Memory B cell (primary cell): ENCODE results near the gene CFAP299.
"Not testable (repeated sequence)": the region's sequence is repeated elsewhere in the genome, so short reads cannot be mapped to it uniquely, and the experiment has no call there.

Experiments
- ATAC-seq: fragments of 150-1000 bp; cut with Tn5 transposase; 2 replicates; pipeline ENCODE4 v1.10.0; 2021; ENCODE audit warnings: low read depth, mild to moderate bottlenecking, moderate library complexity
- DNase-seq, 2 donors: peaks; one replicate each; pipeline ENCODE4 v3.0.0; 2022; ENCODE audit warnings: low spot score in 2 of 2
- H3K27ac Mint-ChIP-seq: one replicate; pipeline ENCODE4 v1.8.0; 2022; ENCODE audit warnings: mild to moderate bottlenecking, moderate library complexity, mixed read lengths
- H3K27me3 Mint-ChIP-seq: one replicate; pipeline ENCODE4 v1.8.0; 2022; ENCODE audit warnings: mixed read lengths
- H3K36me3 Mint-ChIP-seq: one replicate; pipeline ENCODE4 v1.8.0; 2022; ENCODE audit warnings: mild to moderate bottlenecking, mixed read lengths
- H3K4me1 Mint-ChIP-seq: one replicate; pipeline ENCODE4 v1.8.0; 2022; ENCODE audit warnings: mixed read lengths
- H3K4me3 Mint-ChIP-seq: one replicate; pipeline ENCODE4 v1.8.0; 2022; ENCODE audit warnings: mild to moderate bottlenecking, moderate library complexity, mixed read lengths
- H3K9me3 Mint-ChIP-seq: one replicate; pipeline ENCODE4 v1.8.0; 2022; ENCODE audit warnings: mixed read lengths

Gene CFAP299

GRCh38 chr4:80709082-80709869 lies 373.7 kb downstream of the CFAP299 start:
- Mint-ChIP-seq H3K4me3 (no peak overlapping the region), H3K27me3 (peaks cover 1% of the 10 kb centered on the region), H3K9me3 (no peaks in the 10 kb centered on the region), H3K36me3 (no peaks in the 10 kb centered on the region), H3K4me1 (no peaks in the 10 kb centered on the region), H3K27ac (no peak overlapping the region)
- ATAC-seq, result no peak
- no peak for DNase-seq

- Mint-ChIP-seq H3K27ac (no peak overlapping the region), H3K27me3 (peaks cover 1% of the 10 kb centered on the region), H3K36me3 (no peaks in the 10 kb centered on the region), H3K4me1 (no peaks in the 10 kb centered on the region), H3K9me3 (no peaks in the 10 kb centered on the region), H3K4me3 (no peak overlapping the region)
- DNase-seq (no peak), ATAC-seq (no peak)
These were observed 375.4 kb downstream of the CFAP299 start for GRCh38 chr4:80710748-80711451.

- DNase-seq (no peak), ATAC-seq (no peak)
- Mint-ChIP-seq H3K4me3 (no peak overlapping the region), H3K9me3 (no peaks in the 10 kb centered on the region), H3K4me1 (no peaks in the 10 kb centered on the region), H3K27ac (no peak overlapping the region), H3K36me3 (no peaks in the 10 kb centered on the region), H3K27me3 (peaks cover 1% of the 10 kb centered on the region)
These were observed 376.4 kb downstream of the CFAP299 start for GRCh38 chr4:80711956-80712355.

GRCh38 chr4:80713409-80713808 lies 377.9 kb downstream of the CFAP299 start:
- DNase-seq (no peak), ATAC-seq (no peak)
- H3K4me1 Mint-ChIP-seq, result no peaks in the 10 kb centered on the region
- H3K27ac Mint-ChIP-seq, result no peak overlapping the region
- H3K9me3 Mint-ChIP-seq, result peaks cover 2% of the 10 kb centered on the region
- H3K4me3 Mint-ChIP-seq, result no peak overlapping the region
- H3K27me3 Mint-ChIP-seq, result peaks cover 3% of the 10 kb centered on the region
- H3K36me3 Mint-ChIP-seq, result no peaks in the 10 kb centered on the region

- peaks cover 1% of the 10 kb centered on the region for H3K27me3 Mint-ChIP-seq
- no peak for ATAC-seq
- no peaks in the 10 kb centered on the region for H3K4me1 Mint-ChIP-seq
- H3K4me3 Mint-ChIP-seq, result no peak overlapping the region
- DNase-seq, result no peak
- H3K9me3 Mint-ChIP-seq, result peaks cover 14% of the 10 kb centered on the region
- H3K36me3 Mint-ChIP-seq, result no peaks in the 10 kb centered on the region
- no peak overlapping the region for H3K27ac Mint-ChIP-seq
These were observed 381.7 kb downstream of the CFAP299 start for GRCh38 chr4:80717204-80717603.

- Mint-ChIP-seq H3K4me3 (no peak overlapping the region), H3K9me3 (peaks cover 2% of the 10 kb centered on the region), H3K27me3 (no peaks in the 10 kb centered on the region), H3K27ac (no peak overlapping the region), H3K36me3 (no peaks in the 10 kb centered on the region), H3K4me1 (no peaks in the 10 kb centered on the region)
- DNase-seq (no peak), ATAC-seq (no peak)
These were observed 390.9 kb downstream of the CFAP299 start for GRCh38 chr4:80726471-80726870.

GRCh38 chr4:80730158-80730557 lies 394.6 kb downstream of the CFAP299 start:
- no peaks in the 10 kb centered on the region for H3K36me3 Mint-ChIP-seq
- DNase-seq, result no peak
- H3K4me3 Mint-ChIP-seq, result no peak overlapping the region
- no peak for ATAC-seq
- no peaks in the 10 kb centered on the region for H3K4me1 Mint-ChIP-seq
- H3K27ac Mint-ChIP-seq, result no peak overlapping the region
- H3K27me3 Mint-ChIP-seq, result no peaks in the 10 kb centered on the region
- no peaks in the 10 kb centered on the region for H3K9me3 Mint-ChIP-seq

- Mint-ChIP-seq H3K27ac (no peak overlapping the region), H3K4me3 (no peak overlapping the region), H3K9me3 (no peaks in the 10 kb centered on the region), H3K4me1 (no peaks in the 10 kb centered on the region), H3K27me3 (no peaks in the 10 kb centered on the region), H3K36me3 (no peaks in the 10 kb centered on the region)
- DNase-seq (no peak), ATAC-seq (no peak)
These were observed 395.9 kb downstream of the CFAP299 start for GRCh38 chr4:80731436-80731835.

GRCh38 chr4:80732010-80732409 lies 396.5 kb downstream of the CFAP299 start:
- Mint-ChIP-seq H3K4me3 (no peak overlapping the region), H3K36me3 (no peaks in the 10 kb centered on the region), H3K27ac (no peak overlapping the region), H3K4me1 (no peaks in the 10 kb centered on the region), H3K27me3 (no peaks in the 10 kb centered on the region), H3K9me3 (no peaks in the 10 kb centered on the region)
- ATAC-seq (no peak), DNase-seq (no peak)

- peaks cover 12% of the 10 kb centered on the region for H3K9me3 Mint-ChIP-seq
- no peaks in the 10 kb centered on the region for H3K4me1 Mint-ChIP-seq
- ATAC-seq (no peak), DNase-seq (no peak)
- H3K27me3 Mint-ChIP-seq, result no peaks in the 10 kb centered on the region
- no peak overlapping the region for H3K4me3 Mint-ChIP-seq
- H3K36me3 Mint-ChIP-seq, result no peaks in the 10 kb centered on the region
- H3K27ac Mint-ChIP-seq, result no peak overlapping the region
These were observed 404.8 kb downstream of the CFAP299 start for GRCh38 chr4:80740375-80740774.

- not testable (repeated sequence) for H3K4me3 Mint-ChIP-seq, H3K27ac Mint-ChIP-seq, H3K36me3 Mint-ChIP-seq, ATAC-seq, DNase-seq, H3K9me3 Mint-ChIP-seq, H3K27me3 Mint-ChIP-seq, H3K4me1 Mint-ChIP-seq
These were observed 414.0 kb downstream of the CFAP299 start for GRCh38 chr4:80749558-80749957.

GRCh38 chr4:80751200-80751599 lies 415.7 kb downstream of the CFAP299 start:
- Mint-ChIP-seq H3K4me1 (peaks cover 3% of the 10 kb centered on the region), H3K9me3 (peaks cover 1% of the 10 kb centered on the region), H3K36me3 (no peaks in the 10 kb centered on the region), H3K27ac (no peak overlapping the region), H3K4me3 (no peak overlapping the region), H3K27me3 (no peaks in the 10 kb centered on the region)
- ATAC-seq (no peak), DNase-seq (no peak)

- H3K9me3 Mint-ChIP-seq, result peaks cover 4% of the 10 kb centered on the region
- DNase-seq (no peak), ATAC-seq (no peak)
- no peaks in the 10 kb centered on the region for H3K27me3 Mint-ChIP-seq
- peaks cover 3% of the 10 kb centered on the region for H3K4me1 Mint-ChIP-seq
- H3K27ac Mint-ChIP-seq, result no peak overlapping the region
- peaks cover 2% of the 10 kb centered on the region for H3K36me3 Mint-ChIP-seq
- H3K4me3 Mint-ChIP-seq, result no peak overlapping the region
These were observed 432.4 kb downstream of the CFAP299 start for GRCh38 chr4:80767944-80768343.

GRCh38 chr4:80776168-80776567 lies 440.6 kb downstream of the CFAP299 start:
- H3K4me3 Mint-ChIP-seq, result no peak overlapping the region
- no peak for ATAC-seq

GRCh38 chr4:80781431-80781830 lies 445.9 kb downstream of the CFAP299 start:
- Mint-ChIP-seq H3K36me3 (no peaks in the 10 kb centered on the region), H3K9me3 (no peaks in the 10 kb centered on the region), H3K4me3 (no peak overlapping the region), H3K27me3 (no peaks in the 10 kb centered on the region), H3K27ac (no peak overlapping the region), H3K4me1 (no peaks in the 10 kb centered on the region)
- DNase-seq (no peak), ATAC-seq (no peak)

More at GRCh38 chr4:80776168-80776567, 440.6 kb downstream of the CFAP299 start:
- DNase-seq, result no peak
- Mint-ChIP-seq H3K36me3 (no peaks in the 10 kb centered on the region), H3K9me3 (no peaks in the 10 kb centered on the region), H3K27ac (no peak overlapping the region), H3K4me1 (no peaks in the 10 kb centered on the region), H3K27me3 (no peaks in the 10 kb centered on the region)
